Measurements from ENCODE around the gene TOP2A. TPM values are rescaled to one million over a fixed set of nuclear protein-coding genes. Genes with fewer than 3 reads are reported as not detected.

Gene TOP2A
- total and polyA plus RNA-seq, 5 donors from 2014 or later = 2.1 to 13.2 (median 2.9) TPM

- peaks cover 5 to 27% (median 15%) of the 10 kb centered on the region in 4 donors for H3K4me1 Mint-ChIP-seq
- H3K27ac Mint-ChIP-seq = no peak overlapping the region
These were observed 31.1 kb upstream of the TOP2A start for GRCh38 chr17:40448639-40449261.

GRCh38 chr17:40448213-40448638 is 30.5 kb upstream of the TOP2A start:
- Histone ChIP-seq H3K9me3 (ENCODE audit: control insufficient read depth in 2 of 2, low read length in 2 of 2) (no peaks in the 10 kb centered on the region), H3K27me3 (ENCODE audit: control insufficient read depth, insufficient read depth, low read length) (no peaks in the 10 kb centered on the region), H3K4me1 (ENCODE audit: control insufficient read depth, insufficient read depth, low read length, poor library complexity, severe bottlenecking) (peaks cover 10% of the 10 kb centered on the region), H3K27ac (ENCODE audit: insufficient read depth, low read length, poor library complexity, severe bottlenecking) (no peak overlapping the region), H3K36me3 (ENCODE audit: control insufficient read depth, insufficient read depth, low read length) (no peaks in the 10 kb centered on the region), H3K4me3 (ENCODE audit: low read depth, low read length) (no peak overlapping the region)
- Mint-ChIP-seq H3K4me3 (peak overlapping the region in 1 of 4 donors; percentile 64), H3K27me3 (peaks cover 26% of the 10 kb centered on the region), H3K36me3 (no peaks in the 10 kb centered on the region), H3K27ac (no peak overlapping the region), H3K9me3 (peaks cover 0 to 4% (median 0%) of the 10 kb centered on the region in 7 donors), H3K4me1 (peaks cover 5 to 27% (median 15%) of the 10 kb centered on the region in 4 donors)
- ATAC-seq (ENCODE audit: low read depth in 2 of 2) (no peak), DNase-seq (no peak)

More at GRCh38 chr17:40448639-40449261, 31.1 kb upstream of the TOP2A start:
- peaks cover 8% of the 10 kb centered on the region for H3K4me1 ChIP-seq (ENCODE audit: control insufficient read depth, insufficient read depth, low read length, poor library complexity, severe bottlenecking)
- ATAC-seq (ENCODE audit: low read depth in 2 of 2) (no peak), DNase-seq (no peak)
- no peak overlapping the region for H3K4me3 ChIP-seq (ENCODE audit: low read depth, low read length)
- H3K9me3 ChIP-seq (ENCODE audit: control insufficient read depth in 2 of 2, low read length in 2 of 2) = no peaks in the 10 kb centered on the region
- Mint-ChIP-seq H3K4me3 (peak overlapping the region in 1 of 4 donors; percentile 64), H3K27me3 (peaks cover 26% of the 10 kb centered on the region), H3K9me3 (peaks cover 0 to 4% (median 0%) of the 10 kb centered on the region in 7 donors), H3K36me3 (no peaks in the 10 kb centered on the region)
- H3K27ac ChIP-seq (ENCODE audit: insufficient read depth, low read length, poor library complexity, severe bottlenecking) = no peak overlapping the region
- H3K27me3 ChIP-seq (ENCODE audit: control insufficient read depth, insufficient read depth, low read length) = no peaks in the 10 kb centered on the region
- H3K36me3 ChIP-seq (ENCODE audit: control insufficient read depth, insufficient read depth, low read length) = no peaks in the 10 kb centered on the region

- ATAC-seq (ENCODE audit: low read depth in 2 of 2) (no peak), DNase-seq (no peak)
- no peaks in the 10 kb centered on the region for H3K36me3 ChIP-seq (ENCODE audit: control insufficient read depth, insufficient read depth, low read length)
- no peaks in the 10 kb centered on the region for H3K36me3 Mint-ChIP-seq
- H3K4me1 ChIP-seq (ENCODE audit: control insufficient read depth, insufficient read depth, low read length, poor library complexity, severe bottlenecking) = peaks cover 12% of the 10 kb centered on the region
- no peaks in the 10 kb centered on the region for H3K27me3 ChIP-seq (ENCODE audit: control insufficient read depth, insufficient read depth, low read length)
- H3K9me3 ChIP-seq (ENCODE audit: control insufficient read depth in 2 of 2, low read length in 2 of 2) = no peaks in the 10 kb centered on the region
- no peak overlapping the region for H3K4me3 ChIP-seq (ENCODE audit: low read depth, low read length)
- peak overlapping the region in 1 of 3 donors; percentile 6 for H3K27ac Mint-ChIP-seq
- peaks cover 0 to 4% (median 0%) of the 10 kb centered on the region in 7 donors for H3K9me3 Mint-ChIP-seq
- H3K4me1 Mint-ChIP-seq = peaks cover 5 to 27% (median 15%) of the 10 kb centered on the region in 4 donors
- peaks cover 26% of the 10 kb centered on the region for H3K27me3 Mint-ChIP-seq
- H3K4me3 Mint-ChIP-seq = peak overlapping the region in 1 of 4 donors; percentile 52
- H3K27ac ChIP-seq (ENCODE audit: insufficient read depth, low read length, poor library complexity, severe bottlenecking) = no peak overlapping the region
These were observed 30.1 kb upstream of the TOP2A start for GRCh38 chr17:40447806-40448205.

GRCh38 chr17:40447148-40447644 is 29.5 kb upstream of the TOP2A start:
- Histone ChIP-seq H3K4me3 (ENCODE audit: low read depth, low read length) (no peak overlapping the region), H3K4me1 (ENCODE audit: control insufficient read depth, insufficient read depth, low read length, poor library complexity, severe bottlenecking) (peaks cover 14% of the 10 kb centered on the region), H3K27me3 (ENCODE audit: control insufficient read depth, insufficient read depth, low read length) (no peaks in the 10 kb centered on the region), H3K27ac (ENCODE audit: insufficient read depth, low read length, poor library complexity, severe bottlenecking) (no peak overlapping the region), H3K36me3 (ENCODE audit: control insufficient read depth, insufficient read depth, low read length) (no peaks in the 10 kb centered on the region), H3K9me3 (ENCODE audit: control insufficient read depth in 2 of 2, low read length in 2 of 2) (no peaks in the 10 kb centered on the region)
- H3K9me3 Mint-ChIP-seq = peaks cover 0 to 4% (median 0%) of the 10 kb centered on the region in 7 donors
- peak overlapping the region in 1 of 4 donors; percentile 2 for H3K4me3 Mint-ChIP-seq
- H3K4me1 Mint-ChIP-seq = peaks cover 5 to 32% (median 17%) of the 10 kb centered on the region in 4 donors
- peaks cover 26% of the 10 kb centered on the region for H3K27me3 Mint-ChIP-seq
- no peak for ATAC-seq (ENCODE audit: low read depth in 2 of 2)
- no peaks in the 10 kb centered on the region for H3K36me3 Mint-ChIP-seq
- peak overlapping the region in 1 of 3 donors; percentile 6 for H3K27ac Mint-ChIP-seq
- no peak for DNase-seq

GRCh38 chr17:40445751-40446468 is 28.2 kb upstream of the TOP2A start:
- H3K4me3 Mint-ChIP-seq = peak overlapping the region in 1 of 4 donors; percentile 42
- Histone ChIP-seq H3K4me1 (ENCODE audit: control insufficient read depth, insufficient read depth, low read length, poor library complexity, severe bottlenecking) (peaks cover 14% of the 10 kb centered on the region), H3K27me3 (ENCODE audit: control insufficient read depth, insufficient read depth, low read length) (no peaks in the 10 kb centered on the region), H3K4me3 (ENCODE audit: low read depth, low read length) (no peak overlapping the region), H3K27ac (ENCODE audit: insufficient read depth, low read length, poor library complexity, severe bottlenecking) (no peak overlapping the region), H3K36me3 (ENCODE audit: control insufficient read depth, insufficient read depth, low read length) (no peaks in the 10 kb centered on the region), H3K9me3 (ENCODE audit: control insufficient read depth in 2 of 2, low read length in 2 of 2) (no peaks in the 10 kb centered on the region)
- H3K9me3 Mint-ChIP-seq = peaks cover 0 to 4% (median 0%) of the 10 kb centered on the region in 7 donors
- H3K27ac Mint-ChIP-seq = no peak overlapping the region
- ATAC-seq (ENCODE audit: low read depth in 2 of 2) (no peak), DNase-seq (no peak)
- no peaks in the 10 kb centered on the region for H3K36me3 Mint-ChIP-seq
- H3K4me1 Mint-ChIP-seq = peaks cover 5 to 33% (median 17%) of the 10 kb centered on the region in 4 donors
- peaks cover 32% of the 10 kb centered on the region for H3K27me3 Mint-ChIP-seq

- H3K27ac ChIP-seq (ENCODE audit: insufficient read depth, low read length, poor library complexity, severe bottlenecking) = no peak overlapping the region
- peak in 1 of 3 donors; percentile 20 for DNase-seq
These were observed 26.5 kb upstream of the TOP2A start for GRCh38 chr17:40443988-40444899.

More at GRCh38 chr17:40443988-40444899, 26.5 kb upstream of the TOP2A start:
- Histone ChIP-seq H3K27me3 (ENCODE audit: control insufficient read depth, insufficient read depth, low read length) (no peaks in the 10 kb centered on the region), H3K4me1 (ENCODE audit: control insufficient read depth, insufficient read depth, low read length, poor library complexity, severe bottlenecking) (peaks cover 14% of the 10 kb centered on the region), H3K36me3 (ENCODE audit: control insufficient read depth, insufficient read depth, low read length) (no peaks in the 10 kb centered on the region), H3K9me3 (ENCODE audit: control insufficient read depth in 2 of 2, low read length in 2 of 2) (no peaks in the 10 kb centered on the region), H3K4me3 (ENCODE audit: low read depth, low read length) (no peak overlapping the region)
- Mint-ChIP-seq H3K27me3 (peaks cover 32% of the 10 kb centered on the region), H3K27ac (peak overlapping the region in 2 of 3 donors; percentile 85 to 97), H3K4me1 (peaks cover 5 to 33% (median 17%) of the 10 kb centered on the region in 4 donors), H3K36me3 (no peaks in the 10 kb centered on the region), H3K4me3 (peak overlapping the region; percentile 78 to 91 (median 83)), H3K9me3 (peaks cover 0 to 4% (median 0%) of the 10 kb centered on the region in 7 donors)
- no peak for ATAC-seq (ENCODE audit: low read depth in 2 of 2)
